ENCODE measurements around the gene FASTK. TPM values are rescaled to one million over a fixed set of nuclear protein-coding genes. Genes with fewer than 3 reads are reported as not detected.

Gene FASTK
- total RNA-seq, 1 donor from 2014 or later = 75.7 TPM

- intact Hi-C loops (cut with micrococcal nuclease) = loop anchor here (10.0 kb wide), 1 partner anchor 66 kb away; no protein-coding TSS in a partner anchor
- Histone ChIP-seq H3K4me1 (peaks cover 56% of the 10 kb centered on the region), H3K27ac (replicated peaks) (no peak overlapping the region)
Observed at GRCh38 chr7:151100921-151101320, 20.3 kb upstream of the FASTK start.

GRCh38 chr7:151099486-151100211 is 19.0 kb upstream of the FASTK start:
- TF ChIP-seq CTCF (IDR thresholded peaks at IDR 0.05; ENCODE audit: borderline replicate concordance) = no peak
- no peak for DNase-seq
- Histone ChIP-seq H3K27me3 (ENCODE audit: low read depth) (no peaks in the 10 kb centered on the region), H3K4me1 (peaks cover 59% of the 10 kb centered on the region), H3K27ac (replicated peaks) (peak overlapping the region; percentile 33), H3K36me3 (no peaks in the 10 kb centered on the region), H3K4me3 (peak overlapping the region; percentile 40), H3K9me3 (replicated peaks) (no peaks in the 10 kb centered on the region)
- intact Hi-C loops (cut with micrococcal nuclease) = loop anchor here (10.0 kb wide), 1 partner anchor 65 kb away; no protein-coding TSS in a partner anchor

More at GRCh38 chr7:151100921-151101320, 20.3 kb upstream of the FASTK start:
- H3K9me3 ChIP-seq (replicated peaks) = no peaks in the 10 kb centered on the region
- DNase-seq = no peak
- H3K27me3 ChIP-seq (ENCODE audit: low read depth) = no peaks in the 10 kb centered on the region
- TF ChIP-seq CTCF (IDR thresholded peaks at IDR 0.05; ENCODE audit: borderline replicate concordance) = no peak
- H3K4me3 ChIP-seq = no peak overlapping the region
- no peaks in the 10 kb centered on the region for H3K36me3 ChIP-seq

GRCh38 chr7:151095828-151096475 is 15.3 kb upstream of the FASTK start:
- no peak for DNase-seq
- no peak overlapping the region for H3K4me3 ChIP-seq
- intact Hi-C loops (cut with micrococcal nuclease) = no loop called here
- H3K27ac ChIP-seq (replicated peaks) = no peak overlapping the region
- no peaks in the 10 kb centered on the region for H3K27me3 ChIP-seq (ENCODE audit: low read depth)
- no peak for TF ChIP-seq CTCF (IDR thresholded peaks at IDR 0.05; ENCODE audit: borderline replicate concordance)
- H3K9me3 ChIP-seq (replicated peaks) = no peaks in the 10 kb centered on the region
- H3K36me3 ChIP-seq = no peaks in the 10 kb centered on the region
- peaks cover 56% of the 10 kb centered on the region for H3K4me1 ChIP-seq

DNA sequence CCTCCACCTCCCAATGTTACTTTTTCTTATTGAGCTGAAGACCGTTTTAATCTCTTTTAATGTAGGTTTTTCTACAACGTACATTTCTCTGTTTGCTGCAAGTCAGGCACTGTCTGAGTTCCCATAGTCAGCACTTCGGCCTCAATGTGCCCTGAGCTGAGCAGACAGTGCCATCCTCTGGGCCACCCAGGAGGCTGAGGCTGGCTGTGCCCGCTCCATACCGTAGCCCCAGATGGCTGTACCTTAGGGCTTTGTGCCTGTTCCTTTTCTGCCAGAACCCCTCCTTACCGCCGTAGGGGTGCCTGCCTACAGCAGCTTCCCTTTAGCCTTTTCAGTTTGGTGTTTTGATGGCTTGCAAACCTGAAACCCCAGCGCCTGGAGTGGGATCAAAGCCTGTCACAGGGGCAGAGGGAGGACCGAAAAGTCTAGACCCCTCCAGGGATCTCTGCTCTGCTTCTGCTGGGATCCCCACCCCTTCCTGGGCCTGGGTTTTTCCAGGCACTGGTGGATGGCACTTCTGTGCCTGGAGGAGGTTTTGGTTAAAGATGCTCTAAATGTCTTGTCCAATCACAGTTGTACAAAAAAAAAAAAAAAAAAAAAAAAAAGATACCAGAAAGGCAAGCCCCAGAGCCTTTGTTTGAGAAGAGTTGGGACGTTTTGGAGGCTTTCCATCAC is 14.7 kb upstream of the FASTK start:
- no peaks in the 10 kb centered on the region for H3K27me3 ChIP-seq (ENCODE audit: low read depth)
- no peak for TF ChIP-seq CTCF (IDR thresholded peaks at IDR 0.05; ENCODE audit: borderline replicate concordance)
- no peak for DNase-seq
- no peak overlapping the region for H3K27ac ChIP-seq (replicated peaks)
- H3K4me3 ChIP-seq = no peak overlapping the region
- no peaks in the 10 kb centered on the region for H3K9me3 ChIP-seq (replicated peaks)
- intact Hi-C loops (cut with micrococcal nuclease) = no loop called here
- no peaks in the 10 kb centered on the region for H3K36me3 ChIP-seq
- H3K4me1 ChIP-seq = peaks cover 56% of the 10 kb centered on the region

GRCh38 chr7:151094675-151095074 is 14.1 kb upstream of the FASTK start:
- no peaks in the 10 kb centered on the region for H3K9me3 ChIP-seq (replicated peaks)
- H3K4me3 ChIP-seq = no peak overlapping the region
- no peak for DNase-seq
- H3K27ac ChIP-seq (replicated peaks) = no peak overlapping the region
- no peaks in the 10 kb centered on the region for H3K27me3 ChIP-seq (ENCODE audit: low read depth)
- H3K4me1 ChIP-seq = peaks cover 56% of the 10 kb centered on the region
- no peak for TF ChIP-seq CTCF (IDR thresholded peaks at IDR 0.05; ENCODE audit: borderline replicate concordance)
- intact Hi-C loops (cut with micrococcal nuclease) = no loop called here
- H3K36me3 ChIP-seq = no peaks in the 10 kb centered on the region

Data from left ventricle myocardium inferior (tissue), 1 donor.